SK-N-SH (cell line): Measurements from ENCODE around the gene IL16. TPM values are rescaled to one million over a fixed set of nuclear protein-coding genes. Genes with fewer than 3 reads are reported as not detected.

ENCODE experiments used
- CTCF ChIA-PET: fragments of 300-600, 350-600 bp; formaldehyde crosslinking; extraction: SDS; loops from one replicate; lab custom pipeline; 2021; lab: Yijun Ruan, JAX
- POLR2A ChIA-PET: fragments of 350-600 bp; sonication (Branson Sonifier 250); formaldehyde crosslinking; extraction: SDS; loops from one replicate; lab custom pipeline; 2020; ENCODE audit warnings: antibody characterized with exemption, inconsistent platforms; lab: Yijun Ruan, JAX
- DNase-seq: peaks from one replicate; pipeline ENCODE4 v3.0.0; 2012
- H2AFZ ChIP-seq: fragments of 200-600 bp; sonication (generic); 2 replicates; pipeline ENCODE4 v1.8.1; 2016; ENCODE audit warnings: antibody characterized with exemption, mild to moderate bottlenecking, low read depth
- H3F3A ChIP-seq: fragments of 200-600 bp; sonication (generic); replicated peaks from 2 replicates; pipeline ENCODE3; 2016; ENCODE audit warnings: antibody characterized with exemption, mild to moderate bottlenecking; ENCODE audit not compliant: insufficient read depth
- H3K27ac ChIP-seq, 2 experiments: fragments of 200-500 bp in 1 of 2; fragments of 200-600 bp in 1 of 2; sonication (Bioruptor generic) in 1 of 2; sonication (generic), shearing (Covaris generic) in 1 of 2; 2 replicates each; pipeline versions ENCODE4 v1.5.1 to v1.6.1; 2014 to 2016; ENCODE audit warnings: low read depth in 2 of 2, inconsistent platforms in 1 of 2, low read length in 1 of 2, mild to moderate bottlenecking in 1 of 2, mixed read lengths in 1 of 2
- H3K27me3 ChIP-seq: fragments of 200-600 bp; sonication (generic), shearing (Covaris generic); 2 replicates; pipeline ENCODE4 v1.6.1; 2016; ENCODE audit warnings: mixed run types; ENCODE audit not compliant: insufficient read depth
- H3K36me3 ChIP-seq, 2 experiments: fragments of 200-500 bp in 1 of 2; fragments of 200-600 bp in 1 of 2; sonication (Bioruptor generic) in 1 of 2; sonication (generic) in 1 of 2; replicated peaks in 1 of 2; 2 replicates each; pipeline versions ENCODE3 to v1.5.1; 2014 to 2016; ENCODE audit warnings: low read length in 1 of 2, mild to moderate bottlenecking in 1 of 2; ENCODE audit not compliant: insufficient read depth in 2 of 2, control insufficient read depth in 1 of 2
- H3K4me1 ChIP-seq, 2 experiments: fragments of 200-500 bp in 1 of 2; fragments of 200-600 bp in 1 of 2; sonication (Bioruptor generic) in 1 of 2; sonication (generic), shearing (Covaris generic) in 1 of 2; 2 replicates each; pipeline versions ENCODE4 v1.5.1 to v1.6.1; 2014 to 2016; ENCODE audit warnings: low read depth in 1 of 2, low read length in 1 of 2, mixed run types in 1 of 2; ENCODE audit not compliant: insufficient read depth in 2 of 2, control insufficient read depth in 1 of 2
- H3K4me2 ChIP-seq: fragments of 200-600 bp; sonication (generic), shearing (Covaris generic); 2 replicates; pipeline ENCODE4 v1.6.1; 2017; ENCODE audit warnings: mixed run types
- H3K4me3 ChIP-seq, 2 experiments: fragments of 200-500 bp in 1 of 2; fragments of 200-600 bp in 1 of 2; sonication (Bioruptor generic) in 1 of 2; sonication (generic), shearing (Covaris generic) in 1 of 2; 2 replicates each; pipeline versions ENCODE4 v1.5.1 to v1.8.1; 2014 to 2016; ENCODE audit warnings: low read depth in 2 of 2, inconsistent platforms in 1 of 2, low read length in 1 of 2, mild to moderate bottlenecking in 1 of 2, mixed read lengths in 1 of 2, moderate library complexity in 1 of 2
- H3K79me2 ChIP-seq: fragments of 200-600 bp; sonication (generic); 2 replicates; pipeline ENCODE4 v1.8.1; 2017; ENCODE audit warnings: mild to moderate bottlenecking; ENCODE audit not compliant: insufficient read depth
- H3K9ac ChIP-seq: fragments of 200-600 bp; sonication (generic); 2 replicates; pipeline ENCODE4 v1.6.1; 2017; ENCODE audit warnings: mixed run types
- H3K9me2 ChIP-seq: fragments of 200-600 bp; sonication (generic); 2 replicates; pipeline ENCODE4 v1.6.1; 2017; ENCODE audit warnings: mixed run types
- H3K9me3 ChIP-seq: fragments of 200-600 bp; sonication (generic); 2 replicates; pipeline ENCODE4 v1.6.1; 2017; ENCODE audit warnings: mixed run types, mild to moderate bottlenecking, moderate library complexity
- H4K20me1 ChIP-seq: fragments of 200-600 bp; sonication (generic); 2 replicates; pipeline ENCODE4 v1.6.1; 2017; ENCODE audit warnings: mild to moderate bottlenecking, mixed run types; ENCODE audit not compliant: insufficient read depth
- CHD2 ChIP-seq: fragments of 150-350 bp; IDR thresholded peaks from 2 replicates; pipeline ENCODE4 v1.6.1; 2018; ENCODE audit warnings: low read length; ENCODE audit not compliant: partially characterized antibody
- EP300 ChIP-seq, 2 experiments: IDR thresholded peaks; 2 replicates each; pipeline versions ENCODE4 v1.4.0 to v1.6.1; 2012; ENCODE audit warnings: borderline replicate concordance in 1 of 2, low read depth in 1 of 2, low read length in 1 of 2
- EZH2phosphoT487 ChIP-seq: fragments of 200-600 bp; sonication (generic); IDR thresholded peaks from 2 replicates; pipeline ENCODE4 v1.6.1; 2017; ENCODE audit warnings: low read depth, mixed run types, mild to moderate bottlenecking, antibody characterized with exemption, moderate library complexity, borderline replicate concordance
- FOXJ3 ChIP-seq: sonication (generic); formaldehyde crosslinking; IDR thresholded peaks from 2 replicates; pipeline ENCODE4 v1.5.1; 2020; ENCODE audit warnings: mild to moderate bottlenecking, missing genetic modification reagents
- FOXM1 ChIP-seq: IDR thresholded peaks from 2 replicates; pipeline ENCODE4 v1.4.0; 2012; ENCODE audit warnings: low read depth, mild to moderate bottlenecking
- GATA2 ChIP-seq: sonication (generic); formaldehyde crosslinking; IDR thresholded peaks from 2 replicates; pipeline ENCODE4 v1.5.0; 2020; ENCODE audit warnings: mild to moderate bottlenecking, missing genetic modification reagents
- JUND ChIP-seq: IDR thresholded peaks from 2 replicates; pipeline ENCODE4 v1.4.0; 2012
- MEF2A ChIP-seq: IDR thresholded peaks from 2 replicates; pipeline ENCODE4 v1.4.0; 2012; ENCODE audit warnings: low read depth, borderline replicate concordance
- NFIC ChIP-seq: IDR thresholded peaks from 2 replicates; pipeline ENCODE4 v1.4.0; 2012; ENCODE audit warnings: borderline replicate concordance
- NRF1 ChIP-seq: IDR thresholded peaks from 2 replicates; pipeline ENCODE4 v1.6.1; 2012; ENCODE audit warnings: low read depth, mild to moderate bottlenecking, low read length
- POLR2AphosphoS5 ChIP-seq: IDR thresholded peaks from 2 replicates; pipeline ENCODE4 v1.6.1; 2012; ENCODE audit warnings: low read depth, low read length
- RAD21 ChIP-seq: IDR thresholded peaks from 2 replicates; pipeline ENCODE4 v1.6.1; 2012; ENCODE audit warnings: mild to moderate bottlenecking, low read length
- RCOR1 ChIP-seq: fragments of 150-350 bp; IDR thresholded peaks from 2 replicates; pipeline ENCODE4 v1.6.1; 2017; ENCODE audit warnings: antibody characterized with exemption, low read length
- SIN3A ChIP-seq: IDR thresholded peaks from 2 replicates; pipeline ENCODE4 v1.6.1; 2012; ENCODE audit warnings: low read depth, mild to moderate bottlenecking, low read length, moderate library complexity, borderline replicate concordance
- SMC3 ChIP-seq: IDR thresholded peaks from 2 replicates; pipeline ENCODE4 v1.6.1; 2012; ENCODE audit warnings: low read depth, low read length, improper control_type of control experiment
- TAF1 ChIP-seq: IDR thresholded peaks from 2 replicates; pipeline ENCODE4 v1.6.1; 2012; ENCODE audit warnings: low read depth, mild to moderate bottlenecking, low read length, moderate library complexity, borderline replicate concordance
- TCF12 ChIP-seq: IDR thresholded peaks from 2 replicates; pipeline ENCODE4 v1.4.0; 2012
- TEAD4 ChIP-seq: IDR thresholded peaks from 2 replicates; pipeline ENCODE4 v1.4.0; 2012; ENCODE audit warnings: mild to moderate bottlenecking, borderline replicate concordance; ENCODE audit not compliant: insufficient read depth
- YY1 ChIP-seq: IDR thresholded peaks from 2 replicates; pipeline ENCODE4 v1.4.0; 2012; ENCODE audit warnings: low read depth, mild to moderate bottlenecking
- WGBS: methylation state at CpG from one replicate; pipeline ENCODE4 v1.1.6; 2017; ENCODE audit warnings: low lambda C conversion rate; 5-methylcytosine and 5-hydroxymethylcytosine counted together
- polyA plus RNA-seq, 3 experiments: library from polyadenylated mRNA; depleted of rRNA; stranded (reverse); fragments of >200 nt; gene quantifications; 2 replicates each; pipeline ENCODE4 v1.2.3, GENCODE V29; 2012
- TF ChIP-seq, protein P1 (sequence below): IDR thresholded peaks from 2 replicates; pipeline ENCODE4 v1.4.0; 2012; ENCODE audit warnings: low read depth, borderline replicate concordance
- TF ChIP-seq, protein P2 (sequence below): IDR thresholded peaks from 2 replicates; pipeline ENCODE4; 2012
- TF ChIP-seq, protein P3 (sequence below): fragments of 150-350 bp; IDR thresholded peaks from 2 replicates; pipeline ENCODE4 v1.6.1; 2016; ENCODE audit warnings: mild to moderate bottlenecking, low read depth, low read length
- TF ChIP-seq, protein P4 (sequence below): fragments of 150-350 bp; IDR thresholded peaks from 2 replicates; pipeline ENCODE4 v1.6.1; 2017; ENCODE audit warnings: antibody characterized with exemption, low read length, low read depth, borderline replicate concordance

The IL16 gene
- polyA plus RNA-seq, 1 of the 3 experiments (the other 2 are of a cell fraction) = not detected

DNA sequence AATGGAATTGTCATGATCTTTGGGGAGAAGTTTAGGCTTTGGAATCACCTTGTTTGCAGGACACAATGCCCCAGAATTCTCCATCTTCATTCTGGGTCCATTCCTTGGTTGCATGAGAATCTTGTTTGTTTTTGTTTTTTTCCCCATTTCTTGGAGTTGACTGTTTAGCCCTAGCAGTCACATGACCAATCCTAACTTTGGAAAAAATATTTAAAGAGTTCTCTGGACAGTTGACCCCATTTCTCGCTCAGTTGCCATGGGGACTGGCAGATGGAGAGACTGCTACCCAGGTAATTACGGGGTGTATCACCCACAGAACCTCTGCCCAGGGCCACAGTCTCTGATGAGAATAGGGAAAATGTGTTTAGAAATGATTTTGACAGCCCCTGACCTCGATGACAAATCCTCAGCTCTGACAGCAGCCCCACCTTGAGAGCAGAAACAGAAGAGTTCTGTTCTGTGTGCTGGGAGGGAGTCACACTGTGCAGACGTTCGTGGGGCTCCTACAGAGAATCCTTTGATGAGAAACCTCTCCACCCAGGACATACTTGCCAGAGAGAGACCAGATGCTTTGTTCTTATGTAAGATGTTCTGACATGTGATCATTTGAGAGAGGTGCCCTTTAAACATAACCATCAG, 57.7 kb downstream of the IL16 start:
- Histone ChIP-seq H3K9ac (no peak overlapping the region), H3K9me2 (no peaks in the 10 kb centered on the region), H3K27me3 (0 out of 2 replicates have a peak, but pooled peaks cover 4% of the 10 kb centered on the region), H3K27ac (no peak overlapping the region), H4K20me1 (no peaks in the 10 kb centered on the region), H3F3A (no peaks in the 10 kb centered on the region), H3K4me2 (no peak overlapping the region), H2AFZ (no peak overlapping the region), H3K36me3 (no peaks in the 10 kb centered on the region), H3K79me2 (no peaks in the 10 kb centered on the region), H3K9me3 (no peaks in the 10 kb centered on the region), H3K4me3 (no peak overlapping the region), H3K4me1 (no peaks in the 10 kb centered on the region)
- CTCF ChIA-PET = interaction anchor here (1.3 to 4.3 kb wide), 4 partner anchors 12 to 148 kb away, joined by 4 to 27 read pairs (median 20); no protein-coding TSS in a partner anchor
- DNase-seq = no peak
- 7% methylated on average over 5 of the region's 5 CpGs for WGBS
- TF ChIP-seq TAF1 (no peak), CHD2 (no peak), NFIC (no peak), RCOR1 (no peak), RAD21 (no peak), SIN3A (no peak), EP300 (IDR thresholded peaks at IDR 0.05; ENCODE audit: borderline replicate concordance in 1 of 2, low read depth in 1 of 2, low read length in 1 of 2) (no peak), SMC3 (no peak), TCF12 (no peak), FOXM1 (no peak), NRF1 (no peak), GATA2 (CRISPR knock-in tag) (no peak), EZH2phosphoT487 (no peak)
- TF ChIP-seq, protein P1, sequence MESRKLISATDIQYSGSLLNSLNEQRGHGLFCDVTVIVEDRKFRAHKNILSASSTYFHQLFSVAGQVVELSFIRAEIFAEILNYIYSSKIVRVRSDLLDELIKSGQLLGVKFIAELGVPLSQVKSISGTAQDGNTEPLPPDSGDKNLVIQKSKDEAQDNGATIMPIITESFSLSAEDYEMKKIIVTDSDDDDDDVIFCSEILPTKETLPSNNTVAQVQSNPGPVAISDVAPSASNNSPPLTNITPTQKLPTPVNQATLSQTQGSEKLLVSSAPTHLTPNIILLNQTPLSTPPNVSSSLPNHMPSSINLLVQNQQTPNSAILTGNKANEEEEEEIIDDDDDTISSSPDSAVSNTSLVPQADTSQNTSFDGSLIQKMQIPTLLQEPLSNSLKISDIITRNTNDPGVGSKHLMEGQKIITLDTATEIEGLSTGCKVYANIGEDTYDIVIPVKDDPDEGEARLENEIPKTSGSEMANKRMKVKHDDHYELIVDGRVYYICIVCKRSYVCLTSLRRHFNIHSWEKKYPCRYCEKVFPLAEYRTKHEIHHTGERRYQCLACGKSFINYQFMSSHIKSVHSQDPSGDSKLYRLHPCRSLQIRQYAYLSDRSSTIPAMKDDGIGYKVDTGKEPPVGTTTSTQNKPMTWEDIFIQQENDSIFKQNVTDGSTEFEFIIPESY = no peak
- TF ChIP-seq, protein P2, sequence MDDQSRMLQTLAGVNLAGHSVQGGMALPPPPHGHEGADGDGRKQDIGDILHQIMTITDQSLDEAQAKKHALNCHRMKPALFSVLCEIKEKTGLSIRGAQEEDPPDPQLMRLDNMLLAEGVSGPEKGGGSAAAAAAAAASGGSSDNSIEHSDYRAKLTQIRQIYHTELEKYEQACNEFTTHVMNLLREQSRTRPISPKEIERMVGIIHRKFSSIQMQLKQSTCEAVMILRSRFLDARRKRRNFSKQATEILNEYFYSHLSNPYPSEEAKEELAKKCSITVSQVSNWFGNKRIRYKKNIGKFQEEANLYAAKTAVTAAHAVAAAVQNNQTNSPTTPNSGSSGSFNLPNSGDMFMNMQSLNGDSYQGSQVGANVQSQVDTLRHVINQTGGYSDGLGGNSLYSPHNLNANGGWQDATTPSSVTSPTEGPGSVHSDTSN = no peak
- POLR2A ChIA-PET = no interaction called here

DNA sequence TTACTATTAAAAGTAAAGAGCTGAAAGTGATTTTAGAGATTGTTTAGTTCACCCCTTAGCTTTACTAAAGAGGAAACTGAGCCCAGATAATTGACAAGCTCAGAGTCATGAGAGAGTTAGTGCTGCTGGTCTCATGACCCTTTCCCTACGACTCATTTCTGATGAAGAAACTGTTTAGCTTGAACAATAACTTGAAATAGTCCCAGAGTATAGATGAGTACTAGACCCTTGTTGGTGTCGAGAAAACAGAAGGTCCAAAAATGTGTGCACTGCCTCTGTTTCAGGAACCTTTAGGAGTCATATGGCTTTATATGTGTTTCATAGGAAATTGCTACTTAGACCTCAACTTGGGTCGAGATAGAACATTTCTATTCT, 58.2 kb downstream of the IL16 start:
- CTCF ChIA-PET = interaction anchor here (1.3 to 4.3 kb wide), 4 partner anchors 11 to 149 kb away, joined by 4 to 27 read pairs (median 20); no protein-coding TSS in a partner anchor
- H3K9me3 ChIP-seq = no peaks in the 10 kb centered on the region
- no peaks in the 10 kb centered on the region for H4K20me1 ChIP-seq
- H3K79me2 ChIP-seq = no peaks in the 10 kb centered on the region
- H3K4me2 ChIP-seq = no peak overlapping the region
- H3K4me3 ChIP-seq = no peak overlapping the region
- no peak overlapping the region for H3K9ac ChIP-seq
- H2AFZ ChIP-seq = no peak overlapping the region
- H3K27ac ChIP-seq = no peak overlapping the region
- no peaks in the 10 kb centered on the region for H3K4me1 ChIP-seq
- no peak for DNase-seq
- 18% methylated on average over 3 of the region's 3 CpGs for WGBS
- H3K9me2 ChIP-seq = no peaks in the 10 kb centered on the region
- POLR2A ChIA-PET = no interaction called here
- H3F3A ChIP-seq = no peaks in the 10 kb centered on the region
- H3K27me3 ChIP-seq = 0 out of 2 replicates have a peak, but pooled peaks cover 8% of the 10 kb centered on the region
- H3K36me3 ChIP-seq = no peaks in the 10 kb centered on the region
- TF ChIP-seq TCF12 (no peak), FOXJ3 (CRISPR knock-in tag) (no peak), JUND (no peak), EZH2phosphoT487 (no peak), MEF2A (no peak), TEAD4 (no peak), EP300 (IDR thresholded peaks at IDR 0.05; ENCODE audit: borderline replicate concordance in 1 of 2, low read depth in 1 of 2, low read length in 1 of 2) (no peak), GATA2 (CRISPR knock-in tag) (no peak), POLR2AphosphoS5 (no peak), YY1 (no peak), NRF1 (no peak)
- TF ChIP-seq, protein P3, sequence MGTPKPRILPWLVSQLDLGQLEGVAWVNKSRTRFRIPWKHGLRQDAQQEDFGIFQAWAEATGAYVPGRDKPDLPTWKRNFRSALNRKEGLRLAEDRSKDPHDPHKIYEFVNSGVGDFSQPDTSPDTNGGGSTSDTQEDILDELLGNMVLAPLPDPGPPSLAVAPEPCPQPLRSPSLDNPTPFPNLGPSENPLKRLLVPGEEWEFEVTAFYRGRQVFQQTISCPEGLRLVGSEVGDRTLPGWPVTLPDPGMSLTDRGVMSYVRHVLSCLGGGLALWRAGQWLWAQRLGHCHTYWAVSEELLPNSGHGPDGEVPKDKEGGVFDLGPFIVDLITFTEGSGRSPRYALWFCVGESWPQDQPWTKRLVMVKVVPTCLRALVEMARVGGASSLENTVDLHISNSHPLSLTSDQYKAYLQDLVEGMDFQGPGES = no peak
- TF ChIP-seq, protein P4, sequence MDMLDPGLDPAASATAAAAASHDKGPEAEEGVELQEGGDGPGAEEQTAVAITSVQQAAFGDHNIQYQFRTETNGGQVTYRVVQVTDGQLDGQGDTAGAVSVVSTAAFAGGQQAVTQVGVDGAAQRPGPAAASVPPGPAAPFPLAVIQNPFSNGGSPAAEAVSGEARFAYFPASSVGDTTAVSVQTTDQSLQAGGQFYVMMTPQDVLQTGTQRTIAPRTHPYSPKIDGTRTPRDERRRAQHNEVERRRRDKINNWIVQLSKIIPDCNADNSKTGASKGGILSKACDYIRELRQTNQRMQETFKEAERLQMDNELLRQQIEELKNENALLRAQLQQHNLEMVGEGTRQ = no peak
